ENCODE results near the gene PTPRJ. TPM values are rescaled to one million over a fixed set of nuclear protein-coding genes. Genes with fewer than 3 reads are reported as not detected.

Gene PTPRJ
- total and polyA plus RNA-seq, 2 donors (not counting 1 experiment from before 2014, with no cell fraction given) = 11.2 to 20.0 TPM

GRCh38 chr11:47940904-47941649 lies 39.3 kb upstream of the PTPRJ start:
- H3K27me3 ChIP-seq (replicated peaks in 1 of 4; ENCODE audit: control extremely low read depth in 1 of 4, control insufficient read depth in 3 of 4, insufficient read depth in 4 of 4, low read length in 3 of 4) = no peaks in the 10 kb centered on the region
- POLR2A ChIA-PET = no interaction called here

More at GRCh38 chr11:47940904-47941649, 39.3 kb upstream of the PTPRJ start:
- H3K4me3 ChIP-seq (ENCODE audit: control extremely low read depth in 1 of 5, extremely low read depth in 1 of 5, insufficient read depth in 1 of 5, low read depth in 2 of 5, low read length in 4 of 5) = no peak overlapping the region
- H3K4me1 ChIP-seq (ENCODE audit: control insufficient read depth in 2 of 2, insufficient read depth in 2 of 2, low read length in 2 of 2) = peaks cover 0 to 4% of the 10 kb centered on the region in 2 donors
- no peak for ATAC-seq (ENCODE audit: low read depth)
- Mint-ChIP-seq H3K4me1 (peaks cover 17% of the 10 kb centered on the region), H3K27ac (no peak overlapping the region), H3K4me3 (no peak overlapping the region), H3K9me3 (ENCODE audit: insufficient read depth) (no peaks in the 10 kb centered on the region), H3K27me3 (no peaks in the 10 kb centered on the region)
- no peaks in the 10 kb centered on the region for H3K36me3 ChIP-seq (replicated peaks in 1 of 2; ENCODE audit: control extremely low read depth in 1 of 2, control insufficient read depth in 1 of 2, extremely low read depth in 1 of 2, insufficient read depth in 2 of 2, low read length in 1 of 2)
- H3K9ac ChIP-seq (ENCODE audit: low read length) = no peak overlapping the region
- H3K9me3 ChIP-seq (ENCODE audit: control extremely low read depth in 1 of 3, control insufficient read depth in 2 of 3, insufficient read depth in 1 of 3, low read length in 2 of 3) = no peaks in the 10 kb centered on the region
- no peak overlapping the region for H2AFZ ChIP-seq (ENCODE audit: insufficient read depth, low read depth, low read length, poor library complexity, severe bottlenecking)
- 100% methylated on average over 7 of the region's 8 CpGs for WGBS (ENCODE audit: insufficient coverage)
- TF ChIP-seq EZH2 (IDR thresholded peaks at IDR 0.05; ENCODE audit: borderline replicate concordance, insufficient read depth, low read depth, low read length, poor library complexity, severe bottlenecking) = no peak
- no peak for TF ChIP-seq CTCF (IDR thresholded peaks at IDR 0.05)
- H3K4me2 ChIP-seq (replicated peaks; ENCODE audit: low read depth, low read length, poor library complexity, severe bottlenecking) = no peak overlapping the region
- H3K79me2 ChIP-seq (ENCODE audit: control insufficient read depth, insufficient read depth, low read length) = no peaks in the 10 kb centered on the region
- H4K20me1 ChIP-seq (ENCODE audit: control insufficient read depth, insufficient read depth, low read length, poor library complexity, severe bottlenecking) = no peaks in the 10 kb centered on the region
- no peak overlapping the region for H3K27ac ChIP-seq (ENCODE audit: low read length in 2 of 2)
- intact Hi-C loops (cut with micrococcal nuclease) = no loop called here
- CTCF ChIA-PET = interaction anchor here (10.3 kb wide), 1 partner anchor 167 kb away, joined by 193 read pairs; no protein-coding TSS in a partner anchor
- DNase-seq = no peak
